Keratinocyte (primary cell): ENCODE measurements around the gene QTRT2. TPM values are rescaled to one million over a fixed set of nuclear protein-coding genes. Genes with fewer than 3 reads are reported as not detected.

Source experiments
- DNase-seq: peaks from one replicate; pipeline ENCODE4 v3.0.0-alpha.2; 2011; ENCODE audit warnings: low read depth, missing footprints, low spot score
- FAIRE-seq: peaks from 2 replicates; lab custom pipeline; 2011; peaks lifted over from hg19 to GRCh38; lab: Jason Lieb, UNC
- H2AFZ ChIP-seq: 2 replicates; pipeline ENCODE4 v1.6.0; 2012; ENCODE audit warnings: low read length, control low read depth, inconsistent platforms; ENCODE audit not compliant: control insufficient read depth
- H3K27ac ChIP-seq: 2 replicates; pipeline ENCODE4 v1.5.1; 2011; ENCODE audit warnings: low read length; ENCODE audit not compliant: control insufficient read depth, insufficient read depth
- H3K27me3 ChIP-seq: 3 replicates; pipeline ENCODE4 v1.6.0; 2011; ENCODE audit warnings: low read length; ENCODE audit not compliant: control insufficient read depth, insufficient read depth; ENCODE audit errors: extremely low read depth
- H3K36me3 ChIP-seq, 2 experiments: 2 replicates in 1 of 2; 3 replicates in 1 of 2; pipeline ENCODE4 v1.5.1; 2011; ENCODE audit warnings: low read length in 2 of 2, mild to moderate bottlenecking in 1 of 2; ENCODE audit not compliant: control insufficient read depth in 2 of 2, insufficient read depth in 2 of 2; ENCODE audit errors: extremely low read depth in 1 of 2
- H3K4me1 ChIP-seq: 3 replicates; pipeline ENCODE4 v1.5.1; 2011; ENCODE audit warnings: low read length; ENCODE audit not compliant: control insufficient read depth, insufficient read depth; ENCODE audit errors: extremely low read depth
- H3K4me2 ChIP-seq: 3 replicates; pipeline ENCODE4 v1.6.0; 2011; ENCODE audit warnings: low read depth, low read length; ENCODE audit not compliant: control insufficient read depth, insufficient read depth; ENCODE audit errors: extremely low read depth
- H3K4me3 ChIP-seq, 3 experiments: fragments of 200-600 bp in 1 of 3; sonication (generic) in 1 of 3; 2 replicates in 2 of 3; 3 replicates in 1 of 3; pipeline ENCODE4 v1.5.1; 2011 to 2016; ENCODE audit warnings: low read length in 3 of 3, mild to moderate bottlenecking in 3 of 3, control low read depth in 2 of 3, inconsistent platforms in 1 of 3, low read depth in 1 of 3, mixed read lengths in 1 of 3, mixed run types in 1 of 3, moderate library complexity in 1 of 3; ENCODE audit not compliant: control insufficient read depth in 2 of 3, insufficient read depth in 2 of 3; ENCODE audit errors: extremely low read depth in 1 of 3
- H3K79me2 ChIP-seq: 2 replicates; pipeline ENCODE4 v1.6.0; 2012; ENCODE audit warnings: low read length; ENCODE audit not compliant: control insufficient read depth, insufficient read depth
- H3K9ac ChIP-seq: 3 replicates; pipeline ENCODE4 v1.6.0; 2011; ENCODE audit warnings: low read length; ENCODE audit not compliant: control insufficient read depth, insufficient read depth; ENCODE audit errors: extremely low read depth
- H3K9me1 ChIP-seq: 3 replicates; pipeline ENCODE4 v1.6.0; 2011; ENCODE audit warnings: low read length; ENCODE audit not compliant: control insufficient read depth, insufficient read depth; ENCODE audit errors: extremely low read depth
- H3K9me3 ChIP-seq: 2 replicates; pipeline ENCODE4 v1.5.1; 2012; ENCODE audit warnings: low read depth, low read length; ENCODE audit not compliant: control insufficient read depth
- H4K20me1 ChIP-seq: 3 replicates; pipeline ENCODE4 v1.6.0; 2011; ENCODE audit warnings: low read length; ENCODE audit not compliant: control insufficient read depth, insufficient read depth; ENCODE audit errors: extremely low read depth
- EZH2 ChIP-seq: IDR thresholded peaks from one replicate; pipeline ENCODE4 v1.6.1; 2012; ENCODE audit warnings: inconsistent platforms, mild to moderate bottlenecking, low read length, moderate library complexity
- dilution Hi-C: fragments of 300-500 bp; cut with MboI; formaldehyde crosslinking; loops from one replicate; pipeline ENCODE4 v1.7.0; 2020; ENCODE audit warnings: low sequenced_read_pairs; ENCODE audit not compliant: extremely low pct_ligation_motif_present
- polyA plus RNA-seq, 5 experiments: library from polyadenylated mRNA; depleted of rRNA in 3 of 5; stranded (reverse) in 3 of 5; stranded (forward) in 1 of 5; unstranded in 1 of 5; fragments of >200 nt; gene quantifications; 1 replicate in 1 of 5; 2 replicates in 3 of 5; 3 replicates in 1 of 5; pipeline versions ENCODE4 v1.2.1 to v1.2.3, GENCODE V29; 2011 to 2012; ENCODE audit warnings: missing spikeins in 2 of 5, low read depth in 1 of 5, low replicate concordance in 1 of 5
- TF ChIP-seq, protein P1 (sequence below), 3 experiments: IDR thresholded peaks in 1 of 3; conservative IDR thresholded peaks in 1 of 3; optimal IDR thresholded peaks in 1 of 3; 2 replicates in 2 of 3; 3 replicates in 1 of 3; pipeline versions ENCODE3 to v1.5.1; 2011; ENCODE audit warnings: low read length in 3 of 3, mild to moderate bottlenecking in 3 of 3, moderate library complexity in 2 of 3, control low read depth in 1 of 3, inconsistent platforms in 1 of 3; ENCODE audit not compliant: insufficient read depth in 2 of 3; ENCODE audit errors: extremely low read depth in 1 of 3

Gene QTRT2
- polyA plus RNA-seq, 1 donor (not counting 4 experiments of a cell fraction or from before 2014, with no cell fraction given), result 18.3 TPM

DNA sequence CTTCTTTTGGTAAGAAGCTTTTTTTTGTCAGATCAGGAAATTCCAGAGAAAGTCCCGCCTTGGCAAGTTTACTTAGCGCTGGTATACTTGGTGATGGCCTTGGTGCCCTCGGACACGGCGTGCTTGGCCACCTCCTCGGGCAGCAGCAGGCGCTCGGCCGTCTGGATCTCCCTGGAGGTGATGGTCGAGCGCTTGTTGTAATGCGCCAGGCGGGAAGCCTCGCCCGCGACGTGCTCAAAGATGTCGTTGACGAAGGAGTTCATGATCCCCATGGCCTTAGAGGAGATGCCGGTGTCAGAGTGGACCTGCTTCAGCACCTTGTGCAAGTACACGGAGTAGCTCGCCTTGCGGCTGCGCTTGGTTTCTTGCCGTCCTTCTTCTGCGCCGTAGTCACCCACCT is 46.6 kb downstream of the QTRT2 start:
- Histone ChIP-seq H3K27ac (no peak overlapping the region), H3K9ac (no peak overlapping the region), H3K27me3 (no peaks in the 10 kb centered on the region), H4K20me1 (no peaks in the 10 kb centered on the region), H3K4me1 (no peaks in the 10 kb centered on the region), H2AFZ (no peak overlapping the region), H3K36me3 (no peaks in the 10 kb centered on the region), H3K9me1 (no peaks in the 10 kb centered on the region), H3K4me3 (no peak overlapping the region), H3K79me2 (no peaks in the 10 kb centered on the region), H3K9me3 (no peaks in the 10 kb centered on the region), H3K4me2 (no peak overlapping the region)
- no peak for TF ChIP-seq EZH2
- TF ChIP-seq, protein P1, sequence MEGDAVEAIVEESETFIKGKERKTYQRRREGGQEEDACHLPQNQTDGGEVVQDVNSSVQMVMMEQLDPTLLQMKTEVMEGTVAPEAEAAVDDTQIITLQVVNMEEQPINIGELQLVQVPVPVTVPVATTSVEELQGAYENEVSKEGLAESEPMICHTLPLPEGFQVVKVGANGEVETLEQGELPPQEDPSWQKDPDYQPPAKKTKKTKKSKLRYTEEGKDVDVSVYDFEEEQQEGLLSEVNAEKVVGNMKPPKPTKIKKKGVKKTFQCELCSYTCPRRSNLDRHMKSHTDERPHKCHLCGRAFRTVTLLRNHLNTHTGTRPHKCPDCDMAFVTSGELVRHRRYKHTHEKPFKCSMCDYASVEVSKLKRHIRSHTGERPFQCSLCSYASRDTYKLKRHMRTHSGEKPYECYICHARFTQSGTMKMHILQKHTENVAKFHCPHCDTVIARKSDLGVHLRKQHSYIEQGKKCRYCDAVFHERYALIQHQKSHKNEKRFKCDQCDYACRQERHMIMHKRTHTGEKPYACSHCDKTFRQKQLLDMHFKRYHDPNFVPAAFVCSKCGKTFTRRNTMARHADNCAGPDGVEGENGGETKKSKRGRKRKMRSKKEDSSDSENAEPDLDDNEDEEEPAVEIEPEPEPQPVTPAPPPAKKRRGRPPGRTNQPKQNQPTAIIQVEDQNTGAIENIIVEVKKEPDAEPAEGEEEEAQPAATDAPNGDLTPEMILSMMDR (optimal IDR thresholded peaks at IDR 0.05 in 1 of 3, IDR thresholded peaks at IDR 0.05 in 1 of 3, conservative IDR thresholded peaks at IDR 0.05 in 1 of 3; ENCODE audit: extremely low read depth in 1 of 3, insufficient read depth in 2 of 3, low read length in 3 of 3), result no peak
- no peak for FAIRE-seq
- DNase-seq, result no peak
- dilution Hi-C loops, result no loop called here

DNA sequence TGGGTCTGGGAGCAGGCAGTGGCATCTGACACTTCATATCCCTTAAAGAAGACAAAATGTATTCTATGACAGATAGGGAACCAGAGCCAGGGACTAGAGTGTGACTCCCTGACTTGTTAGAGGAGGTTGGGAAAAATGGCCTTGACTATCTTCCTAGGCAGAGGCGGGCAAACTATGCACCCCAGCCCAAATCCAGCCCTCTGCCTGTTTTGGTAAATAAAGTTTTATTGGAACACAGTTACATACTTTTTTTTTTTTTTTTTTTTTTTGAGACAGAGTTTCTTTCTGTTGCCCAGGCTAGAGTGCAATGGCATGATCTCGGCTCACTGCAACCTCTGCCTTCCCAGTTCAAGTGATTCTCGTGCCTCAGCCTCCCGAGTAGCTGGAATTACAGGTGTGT is 47.3 kb downstream of the QTRT2 start:
- Histone ChIP-seq H3K9me3 (no peaks in the 10 kb centered on the region), H2AFZ (no peak overlapping the region), H3K4me2 (no peak overlapping the region), H3K27me3 (no peaks in the 10 kb centered on the region), H3K9me1 (no peaks in the 10 kb centered on the region), H4K20me1 (no peaks in the 10 kb centered on the region), H3K4me3 (no peak overlapping the region), H3K4me1 (no peaks in the 10 kb centered on the region), H3K27ac (no peak overlapping the region), H3K36me3 (no peaks in the 10 kb centered on the region), H3K9ac (no peak overlapping the region), H3K79me2 (no peaks in the 10 kb centered on the region)
- DNase-seq (no peak), FAIRE-seq (no peak)
- dilution Hi-C loops, result no loop called here
- no peak for TF ChIP-seq EZH2
- TF ChIP-seq, protein P1 (optimal IDR thresholded peaks at IDR 0.05 in 1 of 3, IDR thresholded peaks at IDR 0.05 in 1 of 3, conservative IDR thresholded peaks at IDR 0.05 in 1 of 3; ENCODE audit: extremely low read depth in 1 of 3, insufficient read depth in 2 of 3, low read length in 3 of 3), result no peak
